A549 (cell line): ENCODE measurements around the gene DIS3L2. TPM values are rescaled to one million over a fixed set of nuclear protein-coding genes. Genes with fewer than 3 reads are reported as not detected.

Experiments
- ATAC-seq, 2 experiments: fragments of 200-7000 bp in 1 of 2; fragments of >200 bp in 1 of 2; cut with Nextera tagmentation in 1 of 2; cut with Tn5 transposase in 1 of 2; 3 replicates each; pipeline versions ENCODE4 v1.8.0 to v1.9.1; 2018 to 2020; ENCODE audit warnings: mild to moderate bottlenecking in 1 of 2, moderate library complexity in 1 of 2
- CTCF ChIA-PET: fragments of 300-600 bp; sonication (Branson Sonifier 250); formaldehyde crosslinking; extraction: SDS; loops from one replicate; lab custom pipeline; 2021; ENCODE audit warnings: antibody characterized with exemption, inconsistent platforms; lab: Yijun Ruan, JAX
- POLR2A ChIA-PET: fragments of 350-600 bp; formaldehyde crosslinking; extraction: SDS; loops from one replicate; lab custom pipeline; 2021; ENCODE audit warnings: antibody characterized with exemption, inconsistent platforms; lab: Yijun Ruan, JAX
- DNase-seq, 2 experiments: peaks; one replicate each; pipeline versions ENCODE4 v3.0.0 to v3.0.0-alpha.2; 2011 to 2016; ENCODE audit warnings: low read depth in 1 of 2, low spot score in 1 of 2
- FAIRE-seq: peaks from 2 replicates; lab custom pipeline; 2011; peaks lifted over from hg19 to GRCh38; lab: Jason Lieb, UNC
- H3K27ac ChIP-seq, 2 experiments: fragments of >200 bp; sonication (Bioruptor Twin); formaldehyde crosslinking; 3 replicates each; pipeline ENCODE4 v1.5.1; 2016 to 2017
- H3K4me1 ChIP-seq: fragments of >200 bp; sonication (Bioruptor Twin); formaldehyde crosslinking; 3 replicates; pipeline ENCODE4 v1.6.1; 2016
- H3K4me2 ChIP-seq: fragments of >200 bp; sonication (Bioruptor Twin); formaldehyde crosslinking; 3 replicates; pipeline ENCODE4 v1.6.1; 2016
- H3K4me3 ChIP-seq: fragments of >200 bp; sonication (Bioruptor Twin); formaldehyde crosslinking; 3 replicates; pipeline ENCODE4 v1.5.1; 2016
- H3K9me3 ChIP-seq: fragments of >200 bp; sonication (Bioruptor Twin); formaldehyde crosslinking; 3 replicates; pipeline ENCODE4 v1.6.1; 2016
- ATOH8 ChIP-seq: fragments of 250-450 bp; sonication (Bioruptor Pico); IDR thresholded peaks from 2 replicates; pipeline ENCODE4 v1.5.0; 2020; ENCODE audit warnings: low read depth, mild to moderate bottlenecking, moderate library complexity
- BHLHE40 ChIP-seq: IDR thresholded peaks from 2 replicates; pipeline ENCODE4 v1.6.1; 2012; ENCODE audit warnings: low read depth, low read length, inconsistent platforms
- CHD2 ChIP-seq: fragments of 150-350 bp; IDR thresholded peaks from 2 replicates; pipeline ENCODE4 v1.6.1; 2014; ENCODE audit warnings: low read length; ENCODE audit not compliant: partially characterized antibody
- CHD4 ChIP-seq: fragments of 200-600 bp; sonication (generic); IDR thresholded peaks from 2 replicates; pipeline ENCODE4 v1.6.1; 2016; ENCODE audit warnings: antibody characterized with exemption, mild to moderate bottlenecking, borderline replicate concordance
- EHF ChIP-seq: fragments of 250-450 bp; sonication (Bioruptor Pico); IDR thresholded peaks from 2 replicates; pipeline ENCODE4 v1.5.0; 2020; ENCODE audit warnings: mild to moderate bottlenecking
- FOSL2 ChIP-seq, 2 experiments: fragments of 450-650 bp in 1 of 2; fragments of >200 bp in 1 of 2; sonication (Bioruptor Twin) in 1 of 2; formaldehyde crosslinking; IDR thresholded peaks; 2 replicates each; pipeline versions ENCODE4 v1.5.0 to v1.6.1; 2016 to 2020; ENCODE audit warnings: mild to moderate bottlenecking in 1 of 2, moderate library complexity in 1 of 2
- FOXS1 ChIP-seq: fragments of 250-450 bp; sonication (Bioruptor Pico); IDR thresholded peaks from 2 replicates; pipeline ENCODE4 v1.5.0; 2020; ENCODE audit warnings: mild to moderate bottlenecking, moderate library complexity
- GATA3 ChIP-seq: IDR thresholded peaks from 2 replicates; pipeline ENCODE4 v1.6.1; 2012; ENCODE audit warnings: borderline replicate concordance
- HOXB13 ChIP-seq: fragments of 250-450 bp; sonication (Bioruptor Pico); IDR thresholded peaks from 2 replicates; pipeline ENCODE4 v1.5.0; 2020; ENCODE audit warnings: low read depth, mild to moderate bottlenecking, moderate library complexity
- JUN ChIP-seq, 2 experiments: fragments of >200 bp; sonication (Bioruptor Twin); formaldehyde crosslinking; IDR thresholded peaks; 2 replicates in 1 of 2; 3 replicates in 1 of 2; pipeline ENCODE4 v1.6.1; 2016 to 2017
- KDM5A ChIP-seq: fragments of 200-600 bp; sonication (generic); IDR thresholded peaks from 2 replicates; pipeline ENCODE4 v1.6.1; 2016; ENCODE audit warnings: antibody characterized with exemption, mild to moderate bottlenecking
- MAX ChIP-seq: IDR thresholded peaks from 2 replicates; pipeline ENCODE4 v1.6.1; 2012
- MYC ChIP-seq: IDR thresholded peaks from 2 replicates; pipeline ENCODE4 v1.6.1; 2012; ENCODE audit warnings: mild to moderate bottlenecking, inconsistent platforms, low read length, improper control_type of control experiment, borderline replicate concordance
- NPAS2 ChIP-seq: fragments of 250-450 bp; sonication (Bioruptor Pico); IDR thresholded peaks from 2 replicates; pipeline ENCODE4 v1.8.0; 2022; ENCODE audit warnings: mild to moderate bottlenecking, moderate library complexity, borderline replicate concordance
- PHF8 ChIP-seq: fragments of 200-600 bp; sonication (generic); IDR thresholded peaks from 2 replicates; pipeline ENCODE4 v1.6.1; 2016; ENCODE audit warnings: low read depth, mild to moderate bottlenecking, antibody characterized with exemption, moderate library complexity, borderline replicate concordance
- RARB ChIP-seq: fragments of 250-450 bp; sonication (Bioruptor Pico); IDR thresholded peaks from 2 replicates; pipeline ENCODE4 v1.8.0; 2021; ENCODE audit warnings: mild to moderate bottlenecking, moderate library complexity
- RCOR1 ChIP-seq: fragments of 150-350 bp; IDR thresholded peaks from 2 replicates; pipeline ENCODE4 v1.6.1; 2014; ENCODE audit warnings: antibody characterized with exemption, low read length, low read depth
- REST ChIP-seq: fragments of 200-600 bp; sonication (generic); IDR thresholded peaks from 2 replicates; pipeline ENCODE4 v1.6.1; 2016; ENCODE audit warnings: antibody characterized with exemption, mild to moderate bottlenecking, moderate library complexity
- RNF2 ChIP-seq: fragments of 200-600 bp; sonication (generic); IDR thresholded peaks from 2 replicates; pipeline ENCODE4 v1.6.1; 2016; ENCODE audit warnings: low read depth, mild to moderate bottlenecking, antibody characterized with exemption, moderate library complexity, borderline replicate concordance
- TP53 ChIP-seq: fragments of 250-450 bp; sonication (Bioruptor Pico); IDR thresholded peaks from 2 replicates; pipeline ENCODE4 v1.5.0; 2021; ENCODE audit warnings: mild to moderate bottlenecking, moderate library complexity
- USF2 ChIP-seq: fragments of 450-650 bp; IDR thresholded peaks from 2 replicates; pipeline ENCODE4 v1.6.1; 2014; ENCODE audit warnings: antibody characterized with exemption
- WGBS: methylation state at CpG from one replicate; pipeline ENCODE4 v1.1.6; 2017; ENCODE audit errors: missing lambda C conversion rate; 5-methylcytosine and 5-hydroxymethylcytosine counted together
- polyA plus RNA-seq, 4 experiments: library from polyadenylated mRNA; depleted of rRNA in 3 of 4; stranded (reverse); fragments of >200 nt; fragmentation: RNase III in 1 of 4; extraction: RNeasy Plus Mini Kit Qiagen cat#74134 plus additional on column Dnase treatment in 1 of 4; gene quantifications; 2 replicates in 3 of 4; 3 replicates in 1 of 4; pipeline ENCODE4 v1.2.3, GENCODE V29; 2011 to 2017
- TF ChIP-seq, protein P1 (sequence below): fragments of 150-350 bp; IDR thresholded peaks from 2 replicates; pipeline ENCODE4 v1.6.1; 2014; ENCODE audit warnings: low read depth, mild to moderate bottlenecking, low read length
- TF ChIP-seq, protein P2 (sequence below): fragments of >200 bp; sonication (Bioruptor Twin); formaldehyde crosslinking; IDR thresholded peaks from 3 replicates; pipeline ENCODE4 v1.6.1; 2016

Gene DIS3L2
- polyA plus RNA-seq, 2 of the 4 experiments (the other 2 are of a cell fraction), result 14.9 to 15.4 TPM

DNA sequence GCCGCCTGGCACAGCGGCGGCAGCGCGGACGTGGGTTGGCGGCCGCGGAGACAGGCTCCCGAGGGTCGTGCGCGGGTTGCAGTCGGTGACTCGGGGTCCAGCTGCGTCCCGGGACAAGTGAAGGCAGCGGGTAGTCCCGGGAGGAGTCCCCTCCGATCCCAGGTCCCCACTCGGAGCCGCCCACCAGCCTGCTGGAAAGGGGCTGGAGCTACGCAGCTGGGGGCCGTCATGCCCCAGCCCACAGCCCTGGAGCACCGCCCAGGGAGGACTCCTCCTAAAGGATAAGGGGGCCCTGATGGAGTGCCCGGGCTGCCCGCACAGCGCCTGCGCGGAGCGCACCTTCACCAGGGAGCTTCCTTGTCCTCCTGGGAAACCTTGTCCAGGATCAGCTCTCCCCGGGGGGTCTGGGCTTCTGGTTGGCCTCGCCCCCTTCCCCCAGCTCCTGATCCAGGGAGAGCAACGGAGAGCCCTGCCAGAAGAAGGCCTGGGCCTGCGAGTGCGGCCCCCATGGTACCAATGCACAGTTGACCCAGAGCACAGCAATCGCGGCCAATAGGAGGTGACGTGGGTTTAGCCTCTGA lies 391.1 kb downstream of the DIS3L2 start:
- Histone ChIP-seq H3K4me1 (0 out of 3 replicates have a peak, but pooled peaks cover 3% of the 10 kb centered on the region), H3K27ac (no peak overlapping the region), H3K4me2 (no peak overlapping the region), H3K4me3 (no peak overlapping the region), H3K9me3 (no peaks in the 10 kb centered on the region)
- POLR2A ChIA-PET, result no interaction called here
- CTCF ChIA-PET, result interaction anchor here (1.0 to 1.5 kb wide), 3 partner anchors 9 to 13 kb away, joined by 3 to 4 read pairs (median 4); no protein-coding TSS in a partner anchor
- TF ChIP-seq TP53 (CRISPR knock-in tag), result no peak
- no peak for TF ChIP-seq MAX
- TF ChIP-seq GATA3, result no peak
- no peak for TF ChIP-seq FOSL2 (IDR thresholded peaks at IDR 0.05)
- no peak for TF ChIP-seq FOSL2 (CRISPR knock-in tag; IDR thresholded peaks at IDR 0.05)
- TF ChIP-seq JUN (IDR thresholded peaks at IDR 0.05), result no peak
- TF ChIP-seq EHF, result no peak
- no peak for TF ChIP-seq HOXB13
- no peak for TF ChIP-seq RCOR1
- no peak for TF ChIP-seq KDM5A
- ATAC-seq (no peak), FAIRE-seq (no peak), DNase-seq (no peak)
- WGBS, result 83% methylated on average over 33 of the region's 39 CpGs

DNA sequence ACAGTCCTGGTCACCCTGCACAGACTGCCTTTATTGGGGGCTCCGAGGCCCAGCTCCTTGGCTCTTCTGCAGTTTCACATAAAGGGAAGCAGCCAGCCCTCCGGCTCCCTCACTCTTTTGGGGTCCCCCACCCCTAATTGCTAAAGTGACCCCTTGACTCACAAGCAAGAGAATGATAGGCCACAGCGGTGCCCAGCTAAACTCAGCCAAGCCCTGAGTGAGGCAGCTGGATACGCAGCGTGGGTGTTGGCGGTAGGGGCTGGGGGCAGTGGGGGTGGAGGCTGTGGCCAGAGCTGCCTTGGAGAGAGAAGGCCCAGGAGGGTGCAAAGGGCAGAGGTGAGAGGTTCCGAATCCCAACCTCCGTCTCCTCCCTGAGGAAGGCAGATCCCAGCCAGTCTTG lies 391.6 kb downstream of the DIS3L2 start:
- WGBS, result 77% methylated on average over 5 of the region's 8 CpGs
- POLR2A ChIA-PET, result no interaction called here
- FAIRE-seq (no peak), DNase-seq (no peak), ATAC-seq (no peak)
- H3K4me1 ChIP-seq, result 0 out of 3 replicates have a peak, but pooled peaks cover 3% of the 10 kb centered on the region
- CTCF ChIA-PET, result interaction anchor here (1.0 to 1.5 kb wide), 3 partner anchors 9 to 13 kb away, joined by 3 to 4 read pairs (median 4); no protein-coding TSS in a partner anchor
- H3K4me2 ChIP-seq, result no peak overlapping the region
- H3K9me3 ChIP-seq, result no peaks in the 10 kb centered on the region
- H3K4me3 ChIP-seq, result no peak overlapping the region
- TF ChIP-seq RCOR1 (no peak), REST (no peak), RNF2 (no peak), TP53 (CRISPR knock-in tag) (no peak), GATA3 (no peak), RARB (CRISPR knock-in tag) (no peak), ATOH8 (CRISPR knock-in tag) (no peak), HOXB13 (no peak), PHF8 (no peak), MYC (no peak), BHLHE40 (no peak), CHD4 (no peak), USF2 (no peak), NPAS2 (no peak), FOXS1 (no peak), EHF (no peak), JUN (IDR thresholded peaks at IDR 0.05) (no peak), CHD2 (no peak)
- TF ChIP-seq, protein P1, sequence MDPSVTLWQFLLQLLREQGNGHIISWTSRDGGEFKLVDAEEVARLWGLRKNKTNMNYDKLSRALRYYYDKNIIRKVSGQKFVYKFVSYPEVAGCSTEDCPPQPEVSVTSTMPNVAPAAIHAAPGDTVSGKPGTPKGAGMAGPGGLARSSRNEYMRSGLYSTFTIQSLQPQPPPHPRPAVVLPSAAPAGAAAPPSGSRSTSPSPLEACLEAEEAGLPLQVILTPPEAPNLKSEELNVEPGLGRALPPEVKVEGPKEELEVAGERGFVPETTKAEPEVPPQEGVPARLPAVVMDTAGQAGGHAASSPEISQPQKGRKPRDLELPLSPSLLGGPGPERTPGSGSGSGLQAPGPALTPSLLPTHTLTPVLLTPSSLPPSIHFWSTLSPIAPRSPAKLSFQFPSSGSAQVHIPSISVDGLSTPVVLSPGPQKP, result no peak
- TF ChIP-seq, protein P2, sequence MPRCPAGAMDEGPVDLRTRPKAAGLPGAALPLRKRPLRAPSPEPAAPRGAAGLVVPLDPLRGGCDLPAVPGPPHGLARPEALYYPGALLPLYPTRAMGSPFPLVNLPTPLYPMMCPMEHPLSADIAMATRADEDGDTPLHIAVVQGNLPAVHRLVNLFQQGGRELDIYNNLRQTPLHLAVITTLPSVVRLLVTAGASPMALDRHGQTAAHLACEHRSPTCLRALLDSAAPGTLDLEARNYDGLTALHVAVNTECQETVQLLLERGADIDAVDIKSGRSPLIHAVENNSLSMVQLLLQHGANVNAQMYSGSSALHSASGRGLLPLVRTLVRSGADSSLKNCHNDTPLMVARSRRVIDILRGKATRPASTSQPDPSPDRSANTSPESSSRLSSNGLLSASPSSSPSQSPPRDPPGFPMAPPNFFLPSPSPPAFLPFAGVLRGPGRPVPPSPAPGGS, result no peak
- no peak overlapping the region for H3K27ac ChIP-seq
